A673 (cell line): ENCODE measurements around the gene PCSK6.
"Not testable (repeated sequence)": the region's sequence is repeated elsewhere in the genome, so short reads cannot be mapped to it uniquely, and the experiment has no call there.

Experiments used
- CTCF ChIP-seq: fragments of 300-800, 200-600 bp; sonication (generic); conservative IDR thresholded peaks from 2 replicates; pipeline ENCODE4 v1.5.1; 2017; ENCODE audit warnings: low read depth, mild to moderate bottlenecking, antibody characterized with exemption, low read length, moderate library complexity, mixed read lengths
- EZH2 ChIP-seq: fragments of 200-600 bp; sonication (generic); IDR thresholded peaks from 2 replicates; pipeline ENCODE4 v1.6.1; 2017; ENCODE audit warnings: borderline replicate concordance, low read depth, mild to moderate bottlenecking, mixed read lengths, antibody characterized with exemption, low read length; ENCODE audit not compliant: poor library complexity, severe bottlenecking

GRCh38 chr15:101287342-101287741 is 202.2 kb downstream of the PCSK6 start:
- TF ChIP-seq CTCF, EZH2: not testable (repeated sequence)
